GM21619 (cell line): Measurements from ENCODE around the gene GLRX.

Source experiments
- ATAC-seq: cut with Tn5 transposase; IDR thresholded peaks from one replicate; pipeline ENCODE4 v1.9.1; 2021; ENCODE audit not compliant: unreplicated experiment

Gene GLRX

GRCh38 chr5:95822542-95823181, at the start of gene GLRX:
Gene GLRX, minus strand, starts transcription at chr5:95822726. Its CDS starts 64 bp downstream, at chr5:95822662.
- ATAC-seq = peak; percentile 43

- no peak for ATAC-seq
Observed at GRCh38 chr5:95871146-95871806, 48.8 kb upstream of the GLRX start.

- peak; percentile 66 for ATAC-seq
Observed at GRCh38 chr5:95870105-95870672, 47.7 kb upstream of the GLRX start.

GRCh38 chr5:95869173-95869855, 46.8 kb upstream of the GLRX start:
- peak; percentile 55 for ATAC-seq

- ATAC-seq = no peak
Observed at GRCh38 chr5:95868136-95868535, 45.6 kb upstream of the GLRX start.

- ATAC-seq = no peak
Observed at GRCh38 chr5:95866435-95867040, 44.0 kb upstream of the GLRX start.

GRCh38 chr5:95864944-95865504, 42.5 kb upstream of the GLRX start:
- no peak for ATAC-seq

GRCh38 chr5:95864456-95864855, 41.9 kb upstream of the GLRX start:
- no peak for ATAC-seq

GRCh38 chr5:95863383-95863757, 40.8 kb upstream of the GLRX start:
- ATAC-seq = no peak

- no peak for ATAC-seq
Observed at GRCh38 chr5:95862671-95863382, 40.3 kb upstream of the GLRX start.

GRCh38 chr5:95861864-95862561, 39.5 kb upstream of the GLRX start:
- ATAC-seq = no peak

- no peak for ATAC-seq
Observed at GRCh38 chr5:95861221-95861863, 38.8 kb upstream of the GLRX start.

- no peak for ATAC-seq
Observed at GRCh38 chr5:95859661-95860060, 37.1 kb upstream of the GLRX start.

GRCh38 chr5:95858661-95859595, 36.4 kb upstream of the GLRX start:
- peak; percentile 93 for ATAC-seq

- no peak for ATAC-seq
Observed at GRCh38 chr5:95858023-95858461, 35.5 kb upstream of the GLRX start.

GRCh38 chr5:95857185-95857945, 34.8 kb upstream of the GLRX start:
- ATAC-seq = no peak

- ATAC-seq = no peak
Observed at GRCh38 chr5:95856501-95856981, 34.0 kb upstream of the GLRX start.
